Left renal cortex interstitium (tissue), 4 donors: ENCODE measurements around the gene SLC10A3. TPM values are rescaled to one million over a fixed set of nuclear protein-coding genes. Genes with fewer than 3 reads are reported as not detected.
A peak's percentile ranks its signal among the peaks of the same experiment; 100 is the strongest.

Source experiments
- DNase-seq, 4 donors: peaks; one replicate each; pipeline ENCODE4 v3.0.0-alpha.2; 2013; ENCODE audit warnings: low read depth in 4 of 4, low spot score in 2 of 4, missing footprints in 1 of 4
- polyA plus RNA-seq, 4 donors: library from polyadenylated mRNA; unstranded; fragments of 120-200 nt; gene quantifications; one replicate each; pipeline ENCODE4 v1.2.1, GENCODE V29; 2013; ENCODE audit not compliant: insufficient read length in 4 of 4

Gene SLC10A3
- polyA plus RNA-seq, 4 donors, result 18.3 to 25.0 (median 20.7) TPM

DNA sequence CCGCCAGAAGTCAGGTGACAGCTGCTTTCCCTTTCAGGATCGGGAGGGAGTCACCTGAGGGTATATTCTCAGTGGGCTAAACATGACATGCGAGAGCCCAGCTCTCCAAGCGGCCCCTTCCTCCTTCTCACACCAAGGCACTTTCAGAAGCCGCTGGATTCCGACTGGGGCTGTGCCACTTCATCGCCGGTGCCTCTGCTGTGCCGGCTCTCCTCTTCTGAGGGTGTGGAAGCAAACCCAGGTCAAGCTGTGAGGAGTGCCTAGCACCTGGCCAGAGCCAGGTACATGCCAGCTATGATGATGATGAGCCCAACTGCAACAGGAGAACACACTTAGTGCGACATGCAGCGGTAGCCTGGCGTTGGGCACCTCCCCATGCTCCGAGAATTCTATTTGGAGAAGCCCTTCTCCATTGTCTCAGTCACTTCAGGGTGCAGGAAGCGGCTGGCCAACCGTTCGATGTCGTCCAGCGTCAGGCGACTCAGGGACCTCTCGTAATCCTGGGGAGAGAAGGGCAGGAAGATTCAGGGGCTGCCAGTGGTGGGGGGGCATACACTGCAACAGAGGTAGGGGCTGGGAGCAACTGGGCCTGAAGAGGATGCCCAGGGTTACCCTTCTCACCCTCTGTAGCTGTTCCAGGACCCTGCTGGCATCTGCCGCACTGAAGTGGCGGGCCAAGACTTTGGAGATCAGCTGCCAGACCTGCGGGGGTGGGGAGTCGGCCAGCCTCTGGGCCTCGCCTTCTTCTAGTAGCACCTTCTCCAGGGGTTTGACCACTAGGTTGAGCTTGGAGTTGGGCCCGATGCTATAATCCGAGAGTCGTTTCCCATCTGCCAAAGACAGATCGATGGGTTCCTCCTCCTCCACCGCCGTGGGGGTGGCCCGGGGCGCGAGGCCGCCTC lies 5.0 kb downstream of the SLC10A3 start:
- no peak for DNase-seq

DNA sequence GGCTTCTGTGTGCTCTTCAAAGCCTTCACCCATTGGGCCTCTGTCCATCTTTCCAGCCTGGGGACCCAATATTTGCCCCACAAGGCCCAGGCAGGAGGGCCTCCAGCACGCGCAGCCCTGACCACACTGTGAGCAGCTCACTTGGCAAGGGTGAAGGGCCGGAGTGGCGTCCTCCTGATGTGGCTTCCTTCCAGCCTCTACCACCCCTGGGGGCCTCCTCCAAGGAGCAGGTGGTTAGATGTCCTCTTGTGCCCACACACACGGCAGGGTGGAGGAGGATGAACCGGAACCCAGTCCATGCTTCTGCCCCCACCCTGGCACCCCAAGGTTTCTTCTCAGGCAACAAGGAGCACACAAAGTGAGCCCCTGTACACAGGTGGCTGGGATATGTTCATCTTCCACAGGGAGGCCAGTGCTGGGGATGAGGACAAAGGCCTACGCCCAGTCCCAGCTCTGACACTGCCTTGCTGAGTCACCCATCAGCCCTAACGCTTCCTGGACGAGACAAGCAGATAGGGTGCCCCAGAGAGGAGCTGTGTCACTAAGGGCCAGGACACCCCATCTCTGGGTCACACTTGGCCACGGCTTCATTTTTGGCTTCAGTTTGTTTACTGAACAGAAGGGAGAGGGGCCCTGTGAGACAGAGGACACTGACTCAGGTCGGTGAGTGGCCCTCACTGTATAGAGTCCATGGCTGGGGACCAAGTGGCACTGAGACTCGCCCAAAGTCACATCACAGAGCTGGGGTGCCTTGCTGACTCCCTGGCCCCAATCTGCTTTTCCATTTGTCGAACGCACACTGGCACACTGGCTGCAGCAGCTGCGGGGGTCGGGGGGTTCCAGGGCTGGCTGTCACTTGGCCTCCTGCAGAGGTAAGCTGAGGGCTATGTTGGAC lies 5.9 kb downstream of the SLC10A3 start:
- no peak for DNase-seq

DNA sequence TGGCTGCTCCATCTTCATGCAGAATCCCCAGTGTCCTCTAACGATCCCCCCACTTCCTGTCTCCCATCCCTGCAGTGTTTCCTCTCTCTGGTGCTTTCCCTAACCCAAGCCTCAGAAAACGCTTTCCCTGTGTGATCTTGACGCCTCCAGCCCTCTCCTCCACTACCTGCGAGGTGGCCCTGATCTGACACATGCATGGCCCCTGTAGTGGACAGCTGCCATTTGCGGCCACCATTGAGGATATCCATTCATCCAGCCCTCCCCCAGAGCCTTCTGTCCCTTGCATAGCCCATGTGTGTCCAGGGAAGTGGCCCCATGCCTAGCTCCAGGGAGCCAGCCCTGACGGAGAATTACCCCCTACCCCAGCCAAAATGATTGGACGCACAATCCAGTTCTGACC lies 7.1 kb downstream of the SLC10A3 start:
- no peak for DNase-seq

DNA sequence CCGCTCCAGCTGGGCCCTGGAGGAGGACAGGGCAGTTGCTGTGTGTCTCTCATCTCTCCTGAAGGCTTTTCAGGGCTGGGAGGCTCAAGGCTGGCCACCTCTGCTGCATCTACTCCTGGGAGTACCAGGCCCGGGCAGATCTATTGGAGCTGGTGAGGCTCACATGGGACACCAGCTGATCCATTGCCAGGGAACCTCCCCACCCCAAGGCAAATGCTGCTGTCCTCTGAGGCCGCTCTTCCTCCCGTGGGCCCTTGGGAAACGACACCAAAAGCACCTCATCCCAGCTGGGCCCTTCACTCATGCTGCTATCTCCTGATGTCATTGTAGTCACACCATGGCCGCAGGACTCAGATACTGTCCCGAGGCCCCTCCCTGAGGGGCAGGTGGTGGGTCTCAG lies 7.6 kb downstream of the SLC10A3 start:
- no peak for DNase-seq

DNA sequence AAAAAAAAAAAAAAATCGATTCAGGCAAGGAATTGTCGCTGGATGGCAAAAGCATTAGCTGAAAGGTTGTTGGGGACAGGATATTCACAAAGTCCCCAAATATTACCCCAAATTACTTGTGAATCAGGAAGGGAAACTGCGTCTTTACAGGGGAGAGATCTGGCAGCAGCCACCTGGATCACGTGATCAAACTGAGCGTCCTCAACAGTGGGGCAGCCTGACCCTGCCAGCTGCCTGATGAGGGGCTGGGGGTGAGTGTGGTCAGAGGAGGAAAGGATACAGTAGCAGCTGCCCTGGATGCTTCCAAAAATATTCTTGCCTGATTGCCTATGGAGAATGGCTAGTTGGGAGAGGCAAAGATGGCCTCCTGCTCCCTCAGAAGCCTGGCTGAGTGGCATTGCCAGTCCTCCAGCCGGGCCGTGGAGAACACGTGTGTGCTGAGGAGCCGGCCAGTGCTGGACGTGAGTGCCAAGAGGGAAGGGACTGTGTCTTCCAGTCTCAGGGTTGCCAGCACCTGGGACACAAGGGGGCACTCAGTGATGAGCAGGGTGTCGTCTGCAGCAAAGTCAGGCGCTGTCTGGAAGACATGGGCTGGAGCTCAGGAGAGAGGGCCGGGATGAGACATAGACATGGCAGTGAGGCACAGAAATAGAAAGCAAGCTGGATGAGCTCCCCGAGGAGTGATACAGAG lies 8.4 kb downstream of the SLC10A3 start:
- DNase-seq, result no peak

DNA sequence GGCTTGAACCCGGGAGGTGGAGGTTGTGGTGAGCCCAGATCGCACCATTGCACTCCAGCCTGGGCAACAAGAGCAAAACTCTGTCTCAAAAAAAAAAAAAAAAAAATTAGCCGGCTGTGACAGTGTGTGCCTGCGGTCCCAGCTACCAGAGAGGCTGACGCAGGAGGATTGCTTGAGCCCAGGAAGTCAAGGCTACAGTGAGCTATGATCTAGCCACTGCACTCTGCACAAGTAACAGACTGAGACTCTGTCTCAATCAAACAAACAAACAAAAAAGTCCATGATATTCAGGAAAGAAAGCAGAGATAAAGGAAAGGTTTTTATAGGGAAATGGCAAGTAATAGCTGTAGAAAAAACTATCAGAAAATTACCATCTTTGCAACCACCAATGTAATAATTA lies 9.2 kb downstream of the SLC10A3 start:
- DNase-seq, result no peak

DNA sequence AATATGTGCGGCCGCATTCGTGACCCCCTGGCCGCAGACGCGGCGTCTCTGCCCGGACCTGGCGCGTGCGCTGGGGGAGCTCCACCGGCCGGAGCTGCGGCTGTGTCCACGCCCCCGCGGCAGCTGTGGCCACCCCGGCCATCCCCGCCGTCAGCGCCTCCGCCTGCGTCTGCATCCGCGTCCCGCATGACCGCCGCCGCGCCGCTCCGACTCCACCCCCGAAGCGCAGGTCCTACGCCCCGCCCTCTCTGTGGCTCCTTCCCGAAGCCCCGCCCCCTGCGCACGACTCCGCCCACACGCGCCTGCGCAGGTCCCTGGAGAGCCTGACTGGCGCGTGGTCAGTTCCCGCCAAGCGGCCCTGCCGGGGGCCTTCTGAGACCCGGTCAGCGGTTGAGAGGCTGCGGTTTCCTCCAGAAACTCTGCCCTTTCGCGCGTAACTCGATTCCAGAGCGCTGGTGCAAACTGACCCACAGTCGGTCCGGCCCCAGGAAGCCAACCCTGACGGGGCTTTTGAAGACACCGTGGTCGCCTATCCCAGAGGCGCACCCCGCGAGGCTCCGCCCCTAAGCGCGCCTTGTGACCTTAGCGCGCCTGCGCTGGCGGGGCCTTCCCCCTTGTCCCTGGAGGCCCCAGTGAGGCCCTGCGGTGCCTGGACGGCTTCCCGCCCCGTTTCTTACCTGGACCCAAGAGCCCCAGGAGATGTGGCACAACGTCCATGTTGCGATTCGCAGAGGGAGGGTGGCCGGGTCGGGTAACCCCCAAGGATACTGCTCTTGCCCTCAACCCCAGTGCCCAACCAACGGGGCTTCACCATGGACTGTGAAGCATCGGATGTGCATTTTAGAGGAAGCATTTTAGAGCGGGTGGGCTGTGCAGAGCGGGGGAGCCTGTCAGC lies 11.5 kb downstream of the SLC10A3 start, which contains the start of gene LAGE3:
TSS of gene LAGE3 (minus strand) at position 554 of the 895 bp plus-strand sequence. CDS start at position 188, 366 bp downstream.
- DNase-seq, result peak; percentile 62 to 78 (median 68)

DNA sequence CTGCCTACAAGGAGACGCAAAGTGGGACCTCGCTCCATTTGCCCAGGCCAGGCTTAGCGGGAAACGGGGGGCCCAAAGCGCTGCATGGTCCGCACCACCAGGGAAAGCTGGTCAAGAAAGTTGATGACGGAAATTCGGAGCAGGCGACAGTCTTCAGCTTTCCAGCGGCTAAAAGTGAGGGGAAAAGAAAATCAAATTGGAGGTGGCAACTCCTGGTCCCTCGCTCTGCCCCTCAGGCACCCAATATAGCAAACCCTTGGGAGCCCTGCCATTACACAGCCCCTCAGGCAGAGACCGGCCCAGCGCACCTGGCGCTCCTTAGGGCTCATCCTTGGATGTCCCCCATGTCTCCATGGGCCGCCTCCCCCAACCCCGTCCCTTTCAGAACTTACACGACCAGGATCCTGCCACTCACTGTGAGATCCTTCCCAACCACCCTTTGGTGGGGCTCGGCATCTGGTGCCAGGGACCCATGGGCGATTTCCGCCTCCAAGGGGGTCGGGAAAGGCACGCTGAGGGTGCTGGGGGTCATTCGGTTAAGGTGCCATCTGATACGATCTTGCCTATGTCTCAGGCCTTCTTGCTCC lies 12.4 kb downstream of the SLC10A3 start:
- no peak for DNase-seq

DNA sequence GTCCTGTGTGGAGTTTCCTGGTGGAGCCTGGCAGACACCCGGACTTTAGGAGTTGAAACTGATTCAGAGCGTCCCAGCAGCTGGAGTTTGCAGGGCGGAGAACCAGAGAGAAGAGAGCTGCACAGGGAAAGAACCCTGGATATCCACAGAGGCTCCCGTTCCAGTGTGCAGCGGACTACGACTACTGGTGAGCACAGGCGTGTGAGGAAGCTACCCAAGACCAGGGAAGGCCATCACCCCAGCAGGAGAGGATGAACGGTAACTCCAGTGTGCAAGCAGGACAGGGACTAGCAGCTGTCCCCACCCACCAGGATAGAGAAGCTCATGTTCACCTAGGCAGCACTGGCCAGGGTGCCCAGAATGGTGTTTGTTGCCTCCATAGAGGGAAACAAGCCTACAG lies 13.6 kb downstream of the SLC10A3 start:
- no peak for DNase-seq

DNA sequence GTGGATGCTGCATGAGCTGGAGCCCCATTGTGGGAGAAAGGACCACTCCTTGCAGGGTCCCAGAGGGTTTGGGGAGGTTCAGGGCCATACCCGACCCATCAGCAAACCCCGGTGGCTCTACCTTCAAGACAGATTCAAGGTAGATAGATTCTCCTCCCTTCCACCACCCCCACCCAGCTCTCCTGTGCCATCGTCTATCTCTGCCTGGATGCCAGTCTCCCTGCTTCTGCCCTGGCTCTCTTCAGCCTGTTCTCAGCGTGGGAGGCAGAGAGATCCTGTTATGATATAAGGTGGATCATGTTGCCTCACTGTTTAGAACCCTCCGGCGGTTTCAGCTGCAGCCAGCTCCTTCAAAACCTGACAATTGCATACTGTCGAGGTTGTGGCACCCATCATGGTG lies 16.7 kb downstream of the SLC10A3 start:
- no peak for DNase-seq

DNA sequence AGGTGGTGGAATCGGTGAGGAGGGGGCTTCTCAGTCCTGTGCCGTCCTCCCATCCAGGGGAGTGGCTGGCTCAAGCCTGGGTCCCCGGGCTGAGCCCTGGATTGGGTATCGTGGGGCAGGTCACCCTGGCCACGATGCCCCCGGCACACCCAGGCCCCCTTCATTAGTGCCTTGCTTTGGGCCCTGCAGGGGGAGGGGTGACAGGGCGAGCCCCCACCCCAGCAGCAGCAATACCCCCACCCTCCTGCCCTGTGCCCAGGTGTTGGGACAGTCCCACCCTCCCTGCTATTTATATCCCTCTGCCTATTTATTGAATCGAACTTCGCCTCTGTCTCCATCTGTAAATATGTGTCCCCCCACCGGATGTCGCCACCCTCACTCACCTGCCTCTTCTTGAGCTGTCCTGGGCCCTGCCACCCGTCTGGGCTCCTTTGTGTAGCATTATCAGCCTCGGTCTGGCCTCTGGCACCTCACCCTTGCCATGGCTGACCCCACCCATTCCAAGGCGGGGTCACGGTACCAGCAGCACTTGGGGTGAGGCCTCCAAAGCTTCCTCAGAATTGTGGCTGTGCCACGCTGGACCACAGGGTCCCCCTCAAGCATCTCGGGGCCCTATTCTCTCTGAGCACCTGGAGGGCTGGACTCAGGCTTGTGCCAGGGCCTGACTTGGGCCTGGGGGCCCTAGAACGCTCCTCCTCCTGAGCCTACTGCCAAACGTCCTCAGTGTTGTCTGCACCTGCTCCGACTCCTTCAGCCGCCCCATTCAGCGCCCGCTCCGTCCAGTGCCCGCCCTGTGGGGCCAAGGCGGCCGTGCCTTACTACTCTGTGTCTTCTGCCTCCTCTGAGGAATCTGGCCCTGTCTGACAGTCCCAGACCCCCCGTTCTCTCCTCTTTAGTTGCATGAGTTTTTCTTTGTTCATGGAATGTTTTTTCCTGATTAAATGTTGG lies 17.5 kb downstream of the SLC10A3 start:
- no peak for DNase-seq

DNA sequence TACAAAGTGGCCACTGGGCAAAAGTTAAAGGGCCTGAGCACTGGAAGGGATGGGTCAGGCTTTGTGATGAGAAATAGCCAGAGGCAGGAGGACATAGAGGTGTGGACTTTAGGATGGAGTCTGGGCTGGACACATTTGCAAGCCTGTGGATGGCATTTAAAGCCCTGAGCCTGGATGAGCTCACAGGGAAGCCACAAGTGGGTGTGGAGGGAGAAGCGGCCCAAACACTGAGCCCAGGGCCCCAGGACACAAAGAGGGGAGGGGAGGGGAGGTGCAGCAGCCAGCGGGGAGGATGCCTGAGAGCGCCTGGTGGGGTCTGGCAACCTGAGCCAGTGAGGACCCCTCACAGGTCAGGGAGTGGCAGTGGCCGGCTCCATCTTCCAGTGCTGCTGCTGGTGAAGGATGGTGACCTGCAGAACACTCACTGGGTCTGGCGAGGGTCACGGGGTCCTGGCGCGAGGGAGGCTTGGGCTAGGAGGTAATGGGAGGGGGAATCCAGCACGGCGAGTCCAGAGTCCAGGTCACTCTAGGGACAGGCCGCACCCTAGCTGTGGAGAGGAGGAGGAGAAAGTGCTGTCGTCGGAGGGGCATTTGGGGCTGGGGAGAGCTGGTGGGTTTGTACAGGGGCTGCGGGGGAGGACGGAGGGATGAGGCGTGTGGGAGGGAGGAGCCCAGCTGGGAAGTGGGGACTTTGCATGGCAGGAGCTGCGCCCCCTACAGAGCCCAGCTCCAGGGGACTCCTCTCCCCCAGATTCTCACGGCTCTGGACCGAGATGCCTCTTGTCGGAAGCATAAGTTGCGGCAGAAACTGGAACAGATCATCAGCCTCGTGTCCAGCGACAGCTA lies 18.4 kb downstream of the SLC10A3 start:
- no peak for DNase-seq

DNA sequence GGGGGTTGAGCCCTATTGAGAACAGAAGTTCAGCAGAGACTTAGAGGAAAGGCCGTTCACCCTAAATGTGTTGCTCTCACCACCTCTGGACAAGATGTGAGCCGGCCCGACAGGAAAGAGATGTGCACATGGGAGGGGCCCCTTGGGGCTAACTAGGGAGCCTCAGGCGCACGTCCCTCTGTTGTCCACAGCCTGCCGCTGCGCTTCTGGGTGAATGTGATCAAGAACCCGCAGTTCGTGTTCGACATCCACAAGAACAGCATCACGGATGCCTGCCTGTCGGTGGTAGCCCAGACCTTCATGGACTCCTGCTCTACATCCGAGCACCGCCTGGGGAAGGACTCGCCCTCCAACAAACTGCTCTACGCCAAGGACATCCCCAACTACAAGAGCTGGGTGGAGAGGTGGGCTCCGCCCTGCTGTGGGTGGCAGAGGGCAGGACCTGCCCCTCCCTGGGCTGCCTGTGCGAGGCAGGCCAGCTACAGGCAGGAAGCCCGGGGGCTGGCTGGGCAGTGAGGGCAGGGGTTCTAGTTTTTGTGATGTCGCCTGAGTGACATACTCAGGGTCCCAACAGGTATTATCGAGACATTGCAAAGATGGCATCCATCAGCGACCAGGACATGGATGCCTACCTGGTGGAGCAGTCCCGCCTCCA lies 19.4 kb downstream of the SLC10A3 start:
- no peak for DNase-seq

DNA sequence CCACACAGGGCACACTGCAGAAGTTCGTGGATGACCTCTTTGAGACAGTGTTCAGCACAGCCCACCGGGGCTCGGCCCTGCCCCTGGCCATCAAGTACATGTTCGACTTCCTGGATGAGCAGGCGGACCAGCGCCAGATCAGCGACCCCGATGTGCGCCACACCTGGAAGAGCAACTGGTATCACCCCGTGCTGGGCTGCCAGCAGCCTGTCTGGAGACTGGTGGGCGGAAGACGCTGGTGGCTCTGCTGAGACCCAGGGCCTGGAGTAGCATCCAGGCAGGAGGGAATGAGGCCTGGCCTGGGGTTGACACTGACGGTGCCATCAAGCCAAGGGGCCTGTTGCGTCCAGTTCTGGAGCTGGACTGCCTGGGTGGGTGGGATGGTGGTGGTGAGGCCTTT lies 20.0 kb downstream of the SLC10A3 start:
- DNase-seq, result no peak

DNA sequence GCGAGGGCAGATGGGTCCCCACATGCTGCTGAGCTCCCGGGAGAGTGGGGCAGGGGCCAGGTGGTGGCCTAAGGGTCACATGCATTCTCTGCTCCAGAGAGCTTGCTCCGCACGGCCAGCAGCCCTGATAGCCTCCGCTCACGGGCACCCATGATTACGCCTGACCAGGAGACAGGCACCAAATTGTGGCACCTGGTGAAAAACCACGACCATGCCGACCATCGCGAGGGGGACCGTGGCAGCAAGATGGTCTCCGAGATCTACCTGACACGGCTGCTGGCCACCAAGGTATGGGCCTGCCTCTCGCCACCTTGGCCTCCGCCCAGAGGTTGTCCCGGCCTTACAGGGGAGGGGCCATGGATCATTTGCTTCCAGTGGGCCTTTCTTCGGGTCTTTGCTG lies 20.5 kb downstream of the SLC10A3 start:
- DNase-seq, result no peak

DNA sequence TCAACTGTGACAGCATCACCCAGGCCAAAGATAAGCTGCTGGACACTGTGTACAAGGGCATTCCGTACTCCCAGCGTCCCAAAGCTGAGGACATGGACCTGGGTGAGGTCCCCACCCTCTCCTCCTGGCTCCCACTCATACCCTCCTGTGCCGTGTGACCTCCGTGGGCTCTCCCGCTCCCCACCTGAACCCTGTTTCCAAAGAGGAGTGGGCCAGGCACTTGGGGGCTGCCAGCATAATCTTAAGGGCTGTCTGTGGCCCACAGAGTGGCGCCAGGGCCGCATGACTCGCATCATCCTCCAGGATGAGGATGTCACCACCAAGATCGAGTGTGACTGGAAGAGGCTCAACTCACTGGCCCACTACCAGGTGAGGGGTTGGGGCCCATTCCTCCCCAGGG lies 21.3 kb downstream of the SLC10A3 start:
- no peak for DNase-seq

DNA sequence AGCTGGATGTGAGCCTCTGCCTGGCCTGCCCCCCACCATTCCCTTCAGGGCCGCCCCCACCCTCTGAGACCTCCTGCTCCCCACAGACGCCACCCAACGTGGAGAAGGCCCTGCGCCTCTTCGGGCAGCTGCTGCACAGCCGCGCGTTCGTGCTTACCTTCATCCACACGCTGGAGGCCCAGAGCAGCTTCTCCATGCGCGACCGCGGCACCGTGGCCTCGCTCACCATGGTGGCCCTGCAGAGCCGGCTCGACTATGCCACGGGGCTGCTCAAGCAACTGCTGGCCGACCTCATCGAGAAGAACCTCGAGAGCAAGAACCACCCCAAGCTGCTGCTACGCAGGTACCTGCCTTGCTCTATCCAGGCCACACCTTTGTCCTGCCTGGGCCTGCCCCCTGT lies 22.2 kb downstream of the SLC10A3 start:
- DNase-seq, result no peak
